Measurements from ENCODE around the gene RGS2.

Gene RGS2, protein sequence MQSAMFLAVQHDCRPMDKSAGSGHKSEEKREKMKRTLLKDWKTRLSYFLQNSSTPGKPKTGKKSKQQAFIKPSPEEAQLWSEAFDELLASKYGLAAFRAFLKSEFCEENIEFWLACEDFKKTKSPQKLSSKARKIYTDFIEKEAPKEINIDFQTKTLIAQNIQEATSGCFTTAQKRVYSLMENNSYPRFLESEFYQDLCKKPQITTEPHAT

DNA sequence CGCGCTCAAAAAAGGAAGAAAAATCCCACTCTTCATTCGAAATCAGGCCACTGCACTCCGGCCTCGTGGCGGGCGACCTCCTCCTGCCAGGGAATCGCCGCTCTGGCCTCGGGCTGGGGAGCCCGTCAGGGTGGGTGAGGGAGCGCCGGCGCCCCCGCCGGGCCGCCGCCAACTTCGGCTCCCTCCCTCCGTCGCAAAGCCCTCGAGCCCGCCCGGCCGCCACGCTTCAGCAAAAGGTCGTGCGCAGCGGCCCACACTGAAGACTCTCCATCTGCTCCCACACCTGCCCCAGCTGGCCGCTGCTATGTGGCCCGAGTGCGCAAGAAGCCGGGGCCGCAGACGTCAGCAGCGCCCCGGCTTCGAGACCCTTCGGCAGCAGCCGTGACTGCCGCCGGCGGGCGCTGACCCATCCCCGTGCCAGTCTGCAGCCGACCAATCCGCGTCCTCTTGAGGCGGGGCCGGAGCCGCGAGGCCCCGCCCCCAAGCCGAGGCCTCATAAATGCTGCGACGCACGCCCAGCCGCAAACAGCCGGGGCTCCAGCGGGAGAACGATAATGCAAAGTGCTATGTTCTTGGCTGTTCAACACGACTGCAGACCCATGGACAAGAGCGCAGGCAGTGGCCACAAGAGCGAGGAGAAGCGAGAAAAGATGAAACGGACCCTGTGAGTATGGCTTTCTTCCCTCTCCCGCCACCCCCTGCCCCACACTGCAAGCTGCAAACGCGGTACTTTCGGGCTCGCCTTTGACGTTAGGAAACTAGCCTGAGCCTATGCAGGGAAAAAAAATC, at the start of gene RGS2:
Gene RGS2 (plus strand): TSS at position 522 of the 789 bp plus-strand sequence. CDS start 33 bp downstream, at position 555.
- DNase-seq, result peak; percentile 89

DNA sequence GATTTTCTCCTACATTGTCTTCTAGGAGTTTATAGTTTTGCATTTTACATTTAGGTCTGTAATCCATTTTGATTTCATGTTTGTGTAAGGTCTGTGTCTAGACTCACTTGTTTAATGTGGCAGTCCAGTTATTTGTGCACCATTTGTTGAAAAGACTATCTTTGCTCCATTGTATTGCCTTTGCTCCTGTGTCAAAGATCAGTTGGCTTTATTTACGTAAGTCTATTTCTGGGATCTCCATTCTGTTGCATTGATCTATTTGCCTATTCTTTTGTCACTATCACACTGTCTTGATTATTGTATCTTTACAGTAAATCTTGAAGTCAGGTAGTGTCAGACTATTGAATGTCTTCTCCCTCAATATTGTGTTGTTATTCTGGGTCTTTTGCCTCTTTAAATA, 49.7 kb upstream of the RGS2 start:
- no peak for DNase-seq

DNA sequence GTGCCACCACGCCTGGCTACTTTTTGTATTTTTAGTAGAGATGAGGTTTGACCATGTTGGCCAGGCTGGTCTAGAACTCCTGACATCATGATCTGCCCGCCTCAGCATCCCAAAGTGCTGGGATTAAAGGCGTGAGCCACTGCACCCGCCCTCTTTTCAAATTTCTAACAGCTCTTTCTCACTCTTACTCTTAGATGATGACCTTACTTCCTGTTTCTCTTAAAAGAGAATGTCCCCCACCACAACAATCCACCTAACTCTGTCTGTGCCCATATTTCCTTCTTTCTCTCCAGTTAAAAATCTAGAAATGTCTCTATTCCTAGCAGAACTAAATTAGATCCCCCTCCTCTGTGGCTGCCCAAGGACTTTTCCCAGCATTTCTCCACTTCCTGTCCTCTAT, 46.6 kb upstream of the RGS2 start:
- no peak for DNase-seq

DNA sequence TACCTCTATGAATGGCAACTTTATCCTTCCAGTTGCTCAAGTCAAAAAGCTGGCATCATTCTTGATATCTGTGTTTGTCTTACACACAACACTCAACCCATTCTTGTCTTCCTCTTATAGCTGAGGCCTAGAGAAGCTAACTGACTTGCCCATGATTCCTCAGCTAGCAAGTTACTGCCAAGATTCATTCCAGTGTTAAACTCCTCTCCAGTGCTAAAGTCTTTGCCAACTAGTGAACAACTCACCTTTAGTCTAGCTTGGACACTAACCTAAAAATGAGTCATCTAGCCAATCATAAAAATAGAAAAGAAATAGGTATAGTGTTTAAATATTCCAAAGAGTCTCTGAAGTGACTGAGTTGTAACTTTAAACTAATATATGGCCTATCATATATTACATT, 45.6 kb upstream of the RGS2 start:
- peak; percentile 31 for DNase-seq

DNA sequence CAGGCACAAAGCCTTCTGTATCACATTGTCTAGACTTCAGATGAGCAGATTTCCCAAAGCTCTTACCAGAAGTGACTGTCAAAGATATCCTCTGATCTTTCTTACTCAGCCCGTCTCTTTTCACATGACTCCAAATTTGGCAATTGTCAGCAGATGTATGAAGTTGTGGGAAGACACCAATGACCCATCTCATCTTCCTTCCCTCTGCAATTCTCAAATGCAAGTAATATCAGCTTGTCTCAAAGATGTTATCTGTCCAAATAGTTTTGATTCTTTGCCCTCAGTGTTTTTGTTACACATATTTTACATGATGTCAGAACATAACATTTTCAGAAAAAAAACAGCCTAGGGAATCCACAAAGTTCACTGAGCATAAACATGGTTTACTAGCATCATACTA, 45.1 kb upstream of the RGS2 start:
- peak; percentile 90 for DNase-seq

DNA sequence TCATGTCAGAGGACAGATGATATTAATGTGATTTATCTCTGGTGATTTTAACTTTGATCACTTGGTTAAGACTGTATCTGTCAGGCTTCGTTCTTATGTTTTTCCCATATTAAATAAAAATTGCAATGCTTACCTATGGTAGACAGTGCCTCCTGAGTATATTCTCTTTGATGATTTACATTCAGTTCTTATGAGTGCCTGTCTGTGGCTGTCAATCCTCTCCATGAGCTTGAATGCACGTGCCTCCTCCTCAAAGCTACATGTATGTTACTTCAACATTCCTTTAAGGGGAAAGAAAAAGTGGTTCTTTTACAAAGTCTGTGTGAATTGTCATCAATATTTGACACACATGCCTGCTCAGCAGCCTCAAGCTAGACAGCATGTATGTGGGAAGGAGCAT, 44.2 kb upstream of the RGS2 start:
- DNase-seq, result no peak

DNA sequence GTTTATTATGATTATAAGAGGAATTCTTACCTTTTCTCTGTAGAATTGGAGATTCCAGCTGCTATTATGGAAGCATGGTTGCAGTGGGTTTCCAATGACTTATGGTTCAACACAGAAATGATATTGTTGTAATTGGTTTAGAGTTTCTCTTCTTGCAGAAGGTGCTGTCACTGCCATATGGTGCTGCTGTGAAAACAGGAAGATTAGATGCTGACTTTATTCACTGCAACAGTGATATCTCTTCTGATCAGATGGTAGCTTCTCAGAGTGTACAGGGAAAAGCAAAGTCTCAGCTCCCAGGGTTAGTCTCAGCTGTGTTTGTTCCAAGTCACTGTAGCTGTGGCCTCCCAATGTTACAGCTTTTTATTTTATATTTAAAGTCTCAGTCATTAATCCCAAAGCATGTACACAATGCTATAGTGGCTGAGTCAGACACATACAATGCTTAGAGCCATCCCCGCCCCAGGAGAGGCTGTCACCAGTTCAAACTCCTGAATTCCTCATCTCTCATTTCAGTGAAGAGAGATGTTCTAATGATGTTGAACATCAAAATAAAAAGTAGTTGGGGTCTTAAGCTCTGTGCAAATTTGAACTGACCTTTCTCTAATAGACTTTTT, 42.7 kb upstream of the RGS2 start:
- DNase-seq, result peak; percentile 72

DNA sequence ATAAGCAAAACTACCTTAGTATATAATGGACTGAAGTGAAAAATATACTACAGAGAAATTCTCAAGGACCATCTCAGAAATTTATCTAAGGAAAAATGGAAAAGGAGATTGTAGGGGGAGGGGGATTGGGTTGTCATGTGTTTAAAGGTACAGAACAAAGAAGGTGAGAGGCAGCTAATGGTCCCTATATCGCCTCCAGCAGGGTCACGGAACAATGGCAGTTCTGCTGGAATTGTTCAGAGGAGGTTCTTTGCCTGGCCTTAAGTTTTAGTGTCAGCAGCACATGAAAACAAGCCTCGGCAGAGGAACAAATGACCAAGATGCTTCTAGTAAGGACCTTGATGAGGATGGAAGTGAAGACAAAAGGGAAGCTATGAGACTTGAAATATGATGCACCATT, 42.0 kb upstream of the RGS2 start:
- DNase-seq, result no peak

DNA sequence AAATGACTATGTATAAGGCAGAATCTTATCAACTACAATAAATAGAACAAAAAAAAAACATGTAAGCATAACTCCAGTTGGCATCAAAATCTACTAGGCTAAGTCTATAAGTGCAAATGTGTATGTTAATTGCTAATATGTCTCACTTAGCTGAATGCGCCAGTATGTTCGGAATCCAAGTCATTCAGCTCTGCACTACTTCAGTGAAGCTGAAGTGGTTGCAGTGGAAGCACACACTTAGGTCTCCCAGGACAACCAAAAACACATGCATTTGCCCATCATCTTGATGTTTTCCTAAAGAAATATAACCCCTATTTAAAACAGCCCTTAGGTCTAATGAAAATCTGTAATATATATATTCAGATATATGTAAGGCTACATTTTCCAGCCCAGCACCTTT, 41.0 kb upstream of the RGS2 start:
- DNase-seq, result no peak

DNA sequence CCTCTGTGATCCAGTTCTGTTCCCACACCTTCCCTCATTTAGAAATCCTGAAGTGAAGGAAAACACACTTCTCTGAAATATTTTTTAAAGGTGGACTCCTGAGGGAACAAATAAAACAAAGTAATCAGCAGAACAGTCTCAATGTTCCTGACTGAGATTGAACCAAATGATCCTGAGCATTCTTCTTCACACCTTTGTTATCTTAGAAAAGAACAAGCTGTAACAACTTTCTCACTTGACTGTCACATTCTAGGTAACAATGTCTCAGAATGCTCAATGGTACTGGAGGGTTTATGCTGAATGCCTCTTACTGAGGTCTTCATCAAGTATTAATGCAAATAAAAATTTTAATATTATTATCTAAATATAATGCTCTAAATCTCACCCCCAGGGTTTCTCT, 40.4 kb upstream of the RGS2 start:
- no peak for DNase-seq

DNA sequence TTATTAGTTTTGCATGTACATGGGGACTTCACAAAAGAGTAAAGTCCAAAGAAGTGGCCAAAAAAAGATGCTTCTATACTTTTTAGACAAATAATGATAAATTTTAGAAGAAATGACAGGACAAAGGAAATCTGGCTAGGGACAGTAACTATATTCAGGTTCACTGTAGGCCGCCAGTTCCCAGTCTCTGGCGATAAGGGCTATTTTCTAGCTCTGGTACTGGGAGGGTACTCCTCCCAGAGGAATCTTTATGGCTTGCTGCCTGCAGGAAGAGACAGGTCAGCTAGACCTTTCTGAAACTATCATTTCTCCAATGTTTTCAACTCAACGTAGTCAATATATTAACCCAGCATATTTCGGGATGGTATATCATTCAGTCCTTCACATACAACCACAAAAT, 37.5 kb upstream of the RGS2 start:
- DNase-seq, result no peak

DNA sequence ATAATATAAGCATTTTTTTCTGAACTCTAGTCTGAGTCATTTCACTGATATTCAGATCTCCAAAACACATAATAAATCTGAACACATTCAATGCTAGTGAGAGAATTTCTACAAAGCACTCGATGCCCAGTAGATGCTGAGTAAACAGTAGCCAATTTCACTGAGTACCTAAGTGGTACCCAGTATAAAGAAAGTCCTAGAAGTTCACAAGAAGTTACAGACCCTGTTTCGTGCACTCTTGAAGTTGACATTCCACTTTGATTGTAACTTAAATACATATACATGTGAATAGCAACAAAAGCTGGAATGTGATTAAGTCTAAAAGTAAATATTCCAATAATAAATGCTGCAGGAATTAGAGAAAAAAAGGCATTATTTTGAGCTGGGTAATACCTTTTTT, 33.2 kb upstream of the RGS2 start:
- no peak for DNase-seq

DNA sequence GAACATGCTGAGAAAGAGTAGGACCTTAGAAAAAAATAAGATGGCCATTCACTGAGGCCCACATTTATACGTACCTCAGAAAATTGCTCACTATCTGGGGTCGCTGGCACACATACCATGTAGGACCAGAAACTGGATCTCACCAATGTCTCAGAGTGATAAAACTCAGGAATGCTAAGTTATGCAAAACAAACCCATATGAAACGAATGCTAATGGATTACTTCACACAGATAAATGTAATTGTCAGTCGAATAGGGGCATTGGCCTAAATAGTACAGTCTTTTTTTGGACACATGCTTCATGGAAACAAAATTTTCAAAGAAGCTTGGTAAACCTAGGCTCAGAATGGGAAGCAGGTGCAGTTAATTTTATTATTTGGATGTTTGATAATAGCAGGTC, 32.6 kb upstream of the RGS2 start:
- no peak for DNase-seq

DNA sequence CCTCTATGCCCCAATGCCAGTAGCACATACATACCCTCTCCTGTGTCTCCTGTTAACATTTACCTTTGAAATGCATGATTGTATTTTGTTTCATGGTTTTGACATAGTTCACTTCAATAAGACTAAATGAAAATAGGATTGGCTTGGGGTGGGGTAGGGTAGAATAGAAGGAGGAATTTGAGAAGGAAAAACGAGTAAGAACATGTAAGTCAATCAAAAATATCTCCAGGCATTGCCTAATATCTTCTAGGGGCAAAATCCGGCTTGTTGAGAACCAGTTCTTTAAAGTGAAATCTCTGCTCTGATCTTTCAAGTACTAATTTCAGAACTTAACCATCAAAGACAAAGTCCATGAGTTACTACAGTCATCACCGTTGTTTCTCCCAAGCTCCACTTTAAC, 31.8 kb upstream of the RGS2 start:
- DNase-seq, result no peak

DNA sequence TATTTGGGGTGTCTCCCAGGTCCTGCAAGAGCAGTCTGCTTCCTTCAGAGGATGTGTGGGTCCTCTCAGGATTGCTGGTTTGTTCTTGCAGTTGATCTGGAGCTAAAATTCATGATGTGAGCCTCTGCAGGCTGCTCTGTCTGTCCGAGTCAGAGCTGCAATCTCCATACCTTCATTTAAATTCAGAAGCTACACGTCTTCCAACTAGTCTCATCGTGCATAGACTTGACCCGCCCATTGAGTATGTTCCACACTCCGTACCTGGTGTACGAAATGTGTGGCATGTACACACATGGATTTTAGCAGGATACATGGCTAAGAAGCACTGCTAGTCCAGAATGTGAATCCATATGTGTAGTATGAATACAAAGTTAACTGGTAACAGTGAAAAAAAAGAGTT, 25.0 kb upstream of the RGS2 start:
- no peak for DNase-seq

DNA sequence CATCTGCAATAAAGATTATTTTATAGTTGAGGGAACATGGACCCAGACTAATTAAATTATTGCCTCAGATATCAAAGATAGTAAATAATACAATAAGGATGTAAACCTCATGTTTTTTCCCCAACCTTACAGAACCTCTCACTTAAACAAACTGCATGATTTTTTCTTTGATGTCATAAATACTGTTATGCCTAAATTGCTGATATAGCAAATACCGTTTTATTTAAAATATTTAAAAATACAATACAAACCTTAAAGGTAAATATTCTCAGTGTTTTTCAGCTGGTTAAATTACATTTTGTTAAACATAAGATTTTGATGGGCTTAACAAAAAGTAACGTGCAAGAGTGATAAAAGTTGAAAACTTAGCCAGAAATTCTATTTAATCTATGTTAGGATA, 24.4 kb upstream of the RGS2 start:
- DNase-seq, result no peak

DNA sequence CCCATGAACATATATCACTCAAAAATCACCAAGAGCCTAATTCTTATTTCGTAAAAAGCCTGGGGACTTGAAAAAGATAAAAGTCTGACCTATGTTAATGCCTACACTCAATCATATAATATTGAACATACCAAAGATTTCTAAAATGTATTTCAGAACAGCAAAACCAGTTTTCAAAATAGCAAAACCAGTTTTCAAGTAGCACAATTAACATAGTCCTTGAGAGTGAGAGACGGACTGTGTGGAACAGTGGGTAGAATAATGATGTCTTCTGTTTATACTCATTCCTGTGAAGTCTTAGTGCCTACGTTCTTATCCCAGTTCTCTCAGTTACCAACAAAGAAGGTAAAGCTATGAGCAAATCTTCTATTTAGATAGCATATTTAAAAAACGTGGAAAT, 22.3 kb upstream of the RGS2 start:
- DNase-seq, result no peak

DNA sequence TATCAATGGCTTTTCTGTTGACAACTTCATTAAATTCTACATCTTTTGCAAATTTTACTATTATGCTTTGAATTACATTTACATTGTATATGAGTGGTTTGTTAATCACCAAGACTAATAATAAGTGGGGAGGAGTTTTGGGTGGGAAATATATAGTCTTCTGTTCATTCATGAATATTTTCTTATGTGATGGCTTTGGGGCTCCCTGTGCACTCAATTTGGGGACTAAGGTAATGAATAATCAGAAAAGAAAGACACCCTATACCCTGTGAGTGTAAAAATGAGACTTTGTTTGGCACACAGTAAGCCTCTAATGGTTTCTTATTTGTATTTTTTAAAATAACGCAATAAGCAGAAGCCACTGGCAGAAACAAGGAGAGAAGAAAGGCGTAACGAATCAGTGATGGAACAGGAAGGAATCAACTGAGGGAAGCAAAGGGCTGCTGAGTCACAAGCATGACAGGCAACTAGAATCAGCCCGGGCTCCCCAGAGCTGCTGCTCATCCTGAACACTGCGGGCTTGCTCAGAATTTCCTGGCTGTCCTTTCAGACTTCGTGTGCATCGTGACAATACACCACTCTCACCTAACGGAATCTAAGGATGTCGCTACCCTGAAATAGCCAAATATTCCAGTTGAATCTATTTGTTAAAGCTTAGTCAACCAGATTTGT, 20.8 kb upstream of the RGS2 start:
- DNase-seq, result peak; percentile 84

DNA sequence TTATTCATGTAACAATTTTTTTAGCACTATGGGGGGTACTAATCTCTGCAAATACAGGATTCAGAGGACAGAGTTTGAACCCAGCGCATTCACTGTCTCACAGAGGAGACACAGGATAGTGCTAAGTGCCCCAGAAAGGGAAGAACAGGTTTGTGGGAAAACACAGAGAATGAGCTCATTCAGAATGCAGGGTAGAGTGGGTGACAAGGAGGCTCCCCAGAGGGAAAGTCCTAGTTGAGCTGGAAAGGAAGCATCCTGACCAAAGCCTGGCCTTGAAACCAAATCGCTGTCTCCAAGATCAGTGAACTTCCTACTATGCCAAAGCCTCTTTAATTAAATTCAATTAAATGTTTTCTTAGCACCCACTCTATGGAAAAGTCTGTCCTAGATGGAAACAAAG, 19.0 kb upstream of the RGS2 start:
- no peak for DNase-seq

DNA sequence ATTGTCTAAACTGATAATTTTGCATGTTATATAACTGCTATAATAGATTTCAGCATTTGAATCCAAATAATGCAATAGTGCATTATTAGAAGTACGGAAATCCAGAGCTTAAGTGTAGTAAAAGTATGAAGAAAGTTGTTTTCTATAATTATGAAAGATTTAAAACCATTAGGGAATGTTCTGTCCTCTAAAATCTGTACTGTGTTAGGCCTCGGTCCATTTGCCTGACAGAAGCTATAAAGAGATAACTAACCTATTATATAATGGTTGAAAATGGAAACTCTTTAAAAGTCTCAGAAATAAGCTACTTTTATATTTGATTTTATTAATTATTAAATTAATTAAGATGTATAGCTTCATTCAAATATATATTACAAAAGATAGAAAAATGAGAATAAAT, 16.2 kb upstream of the RGS2 start:
- DNase-seq, result no peak

DNA sequence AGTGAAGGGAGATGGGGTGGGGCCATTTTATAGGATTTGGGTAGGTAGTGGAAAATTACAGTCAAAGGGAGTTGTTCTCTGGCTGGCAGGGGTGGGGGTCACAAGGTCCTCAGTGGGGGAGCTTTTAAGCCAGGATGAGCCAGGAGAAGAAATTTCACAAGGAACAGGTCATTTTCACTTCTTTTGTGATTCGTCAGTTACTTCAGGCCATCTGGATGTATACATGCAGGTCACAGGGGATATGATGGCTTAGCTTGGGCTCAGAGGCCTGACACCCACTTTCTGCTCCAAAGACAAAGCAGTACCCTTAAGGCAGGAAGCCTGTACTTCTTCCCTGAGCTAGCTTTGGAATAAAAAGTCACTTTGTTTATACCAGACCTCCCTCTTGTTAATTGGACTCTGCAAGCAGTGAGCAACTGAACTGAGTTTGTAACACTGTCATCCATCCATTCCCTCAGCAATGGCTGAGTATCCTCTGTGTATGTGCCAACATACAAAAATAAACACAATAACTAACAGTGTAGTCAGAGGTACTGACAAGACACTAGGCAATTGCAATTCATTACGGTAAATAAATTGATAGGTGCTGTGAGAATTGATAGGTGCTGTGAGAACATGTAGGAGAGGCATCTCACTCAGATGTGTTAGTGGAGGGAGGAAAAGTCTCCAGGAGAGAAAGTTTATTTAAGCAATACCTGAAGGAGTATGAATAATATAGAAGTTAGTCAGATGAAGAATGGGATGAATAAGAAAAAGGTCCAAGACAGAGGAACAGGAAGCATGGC, 14.7 kb upstream of the RGS2 start:
- no peak for DNase-seq

DNA sequence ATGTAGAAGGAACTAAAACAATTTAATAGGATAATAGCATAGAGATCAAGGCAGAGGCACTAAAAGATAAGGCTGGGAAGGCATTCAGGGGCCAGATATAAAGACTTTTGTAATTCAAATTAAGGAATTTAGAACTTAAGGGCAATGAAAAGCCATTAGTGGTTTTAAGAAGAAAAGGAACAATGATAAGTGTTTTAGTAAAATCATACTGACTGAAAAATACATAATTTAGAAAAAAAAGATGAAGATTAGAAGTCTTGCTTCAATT, 14.1 kb upstream of the RGS2 start:
- DNase-seq, result no peak

DNA sequence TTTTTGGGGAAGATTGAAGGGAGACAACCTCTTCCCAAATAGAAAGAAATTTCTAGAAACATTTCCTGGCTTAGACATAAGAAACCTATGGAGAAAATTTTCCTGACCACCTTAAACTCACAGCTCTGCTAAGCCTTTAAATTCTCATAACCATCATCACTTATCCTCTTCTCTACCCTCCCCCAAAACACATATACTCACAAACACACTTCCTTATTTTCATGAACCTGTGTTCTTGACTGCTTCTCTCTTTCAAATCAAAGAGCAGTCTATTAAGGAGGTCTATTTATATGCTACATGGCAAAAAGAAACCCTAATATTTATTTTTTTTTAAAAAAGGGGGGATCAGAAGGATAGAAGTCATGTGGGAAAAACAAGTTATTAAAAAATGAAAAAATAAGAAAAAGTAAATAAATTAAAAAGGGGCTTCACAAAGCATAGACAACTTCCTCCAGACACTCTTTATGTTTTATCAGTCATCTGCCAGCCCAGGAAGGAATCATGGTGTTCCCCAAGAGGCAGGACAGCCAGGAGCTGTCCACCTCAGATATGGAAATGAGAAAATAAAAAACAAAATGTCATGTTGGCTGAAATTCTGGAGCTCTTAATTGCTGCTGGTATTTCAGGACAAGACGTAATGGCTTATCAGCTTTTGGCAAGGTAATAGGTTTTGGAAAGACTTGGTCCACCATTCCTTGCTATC, 12.8 kb upstream of the RGS2 start:
- DNase-seq, result no peak
